OCI-M2 (cell line): ENCODE data around the gene SLCO3A1.

Source experiments
- DNase-seq: peaks from one replicate; lab custom pipeline; 2025; ENCODE audit not compliant: unreplicated experiment; lab: John Stamatoyannopoulos, UW

Gene SLCO3A1

GRCh38 chr15:91881569-91882297, 28.2 kb downstream of the SLCO3A1 start:
- DNase-seq: no peak

DNA sequence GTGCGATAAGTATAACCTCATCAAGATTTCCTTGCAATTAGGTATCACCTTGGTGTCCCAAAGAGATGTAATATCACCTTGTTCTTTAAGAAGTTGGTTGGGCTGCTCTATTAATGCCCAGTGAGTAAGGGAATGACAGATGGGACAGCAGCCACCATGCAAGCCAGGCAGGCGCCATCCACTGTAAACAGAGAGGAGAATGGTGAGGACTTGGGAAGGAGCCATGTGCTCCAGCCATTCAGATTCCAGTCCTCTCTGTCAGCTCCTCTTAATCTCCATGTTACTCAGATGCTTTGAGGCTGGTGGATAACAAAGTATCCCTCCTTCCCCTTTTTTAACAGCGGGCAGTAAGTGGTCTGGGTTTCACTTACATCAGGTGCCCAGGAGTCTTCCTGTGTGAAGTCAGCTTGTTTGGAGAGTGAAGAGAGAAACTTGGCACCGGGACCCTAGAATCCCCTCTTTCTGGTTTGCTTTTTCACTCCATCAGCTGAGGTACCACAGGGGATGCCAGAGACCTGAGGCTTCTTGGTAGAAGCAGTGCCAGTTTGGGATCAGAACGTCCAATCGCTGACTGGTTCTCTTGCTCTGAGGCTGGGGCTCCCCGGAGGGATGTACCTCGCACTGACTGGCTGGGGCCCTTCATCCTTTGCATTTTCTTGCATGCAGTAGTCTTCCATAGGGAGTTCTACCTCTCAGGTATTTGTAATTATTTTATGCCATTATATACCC, 29.5 kb downstream of the SLCO3A1 start:
- DNase-seq: no peak

DNA sequence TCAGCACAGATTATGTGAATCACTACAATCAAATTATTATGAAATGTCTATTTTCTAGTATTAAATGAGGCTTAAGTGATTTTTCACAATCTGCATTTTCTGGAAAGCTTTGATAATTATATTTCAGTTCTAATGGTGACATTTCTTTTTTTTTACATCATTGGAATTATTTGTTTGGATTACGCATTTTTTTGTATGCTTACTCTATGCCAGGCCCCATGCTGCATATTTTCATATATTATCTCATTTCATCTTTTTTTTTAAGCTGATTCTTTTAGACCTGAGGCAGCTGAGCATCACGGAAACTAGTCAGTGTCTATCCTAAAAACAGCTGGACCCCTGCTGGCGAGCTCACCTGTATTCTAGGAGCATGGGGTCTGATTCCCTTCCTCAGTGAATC, 31.1 kb downstream of the SLCO3A1 start:
- DNase-seq: no peak

GRCh38 chr15:91885054-91885453, 31.5 kb downstream of the SLCO3A1 start:
- no peak for DNase-seq

- no peak for DNase-seq
These were observed 32.3 kb downstream of the SLCO3A1 start for GRCh38 chr15:91885714-91886270.

- DNase-seq: no peak
These were observed 33.4 kb downstream of the SLCO3A1 start for GRCh38 chr15:91886878-91887277.

DNA sequence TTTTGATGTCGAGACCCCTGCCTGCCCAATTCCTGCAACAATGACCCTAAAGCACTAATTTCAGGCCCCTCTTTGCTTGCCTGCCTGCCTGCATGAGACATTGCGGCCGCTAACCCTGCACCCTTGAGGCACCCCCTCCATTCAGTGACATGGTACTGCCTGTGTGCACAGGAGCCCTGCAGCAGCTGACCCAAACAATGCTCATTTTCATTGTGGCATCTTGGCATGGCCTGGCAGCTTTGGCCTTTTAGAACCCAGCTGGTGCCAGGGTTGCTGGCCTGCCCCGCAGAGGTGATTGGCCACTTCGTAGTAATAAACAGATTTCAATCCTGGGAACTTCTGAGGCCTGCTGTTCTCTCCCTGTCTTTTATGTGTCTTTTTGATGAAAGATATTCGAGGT, 33.8 kb downstream of the SLCO3A1 start:
- DNase-seq: no peak

GRCh38 chr15:91887921-91888373, 34.4 kb downstream of the SLCO3A1 start:
- DNase-seq: no peak

DNA sequence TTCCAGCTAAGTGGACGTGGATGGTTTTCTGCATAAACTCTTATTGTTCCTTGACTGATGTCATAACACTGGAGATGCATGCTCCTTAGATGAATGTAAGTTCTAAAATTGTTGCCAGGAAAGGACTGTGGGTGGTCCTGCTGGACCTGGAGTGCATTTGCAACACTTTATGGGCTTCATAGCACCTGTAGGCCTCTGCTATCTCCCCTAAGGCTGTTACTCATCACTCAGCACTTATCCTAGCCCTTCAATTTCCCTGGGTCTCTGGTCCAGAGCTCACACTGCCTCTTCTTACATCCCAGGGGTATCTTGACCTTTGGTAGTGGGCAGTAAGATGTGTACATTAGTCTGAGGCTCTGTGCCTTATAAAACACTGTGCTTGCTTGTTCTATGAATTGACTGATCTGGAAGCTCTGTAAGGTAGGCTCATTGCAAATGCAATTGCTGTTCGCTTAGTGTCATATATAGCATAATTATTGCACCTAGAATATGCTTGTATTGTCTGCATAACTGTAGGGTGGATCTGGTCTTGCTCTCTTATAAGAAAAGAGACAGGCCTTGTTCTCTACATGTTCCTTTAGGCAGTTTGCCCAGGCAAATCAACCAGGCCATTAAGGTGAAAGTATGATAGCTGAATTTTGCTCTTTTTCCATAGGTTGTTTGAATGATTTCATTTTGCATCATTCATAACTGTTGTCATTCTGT, 35.8 kb downstream of the SLCO3A1 start:
- no peak for DNase-seq

- no peak for DNase-seq
These were observed 37.1 kb downstream of the SLCO3A1 start for GRCh38 chr15:91890614-91891013.

DNA sequence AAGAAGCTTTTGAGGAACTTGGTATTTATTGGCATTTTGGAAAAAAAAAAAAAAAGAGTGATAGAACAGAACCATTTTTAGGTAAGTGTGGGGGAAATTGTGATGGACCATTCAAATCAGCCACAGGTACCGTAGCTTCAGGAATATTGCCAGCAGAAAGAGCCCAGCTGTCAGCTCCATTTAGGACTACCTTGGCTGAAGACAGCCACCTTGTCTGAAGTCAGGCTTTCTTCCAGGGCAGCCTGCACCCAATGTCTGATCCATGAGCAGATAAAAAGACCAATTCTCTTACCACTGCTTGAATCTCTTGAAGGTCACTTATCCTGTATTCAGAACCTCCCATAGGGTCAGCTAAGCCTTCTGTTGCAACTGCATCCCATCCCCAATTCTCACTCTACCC, 37.6 kb downstream of the SLCO3A1 start:
- no peak for DNase-seq

- DNase-seq: no peak
These were observed 38.4 kb downstream of the SLCO3A1 start for GRCh38 chr15:91891788-91892345.

- no peak for DNase-seq
These were observed 38.9 kb downstream of the SLCO3A1 start for GRCh38 chr15:91892436-91892835.

DNA sequence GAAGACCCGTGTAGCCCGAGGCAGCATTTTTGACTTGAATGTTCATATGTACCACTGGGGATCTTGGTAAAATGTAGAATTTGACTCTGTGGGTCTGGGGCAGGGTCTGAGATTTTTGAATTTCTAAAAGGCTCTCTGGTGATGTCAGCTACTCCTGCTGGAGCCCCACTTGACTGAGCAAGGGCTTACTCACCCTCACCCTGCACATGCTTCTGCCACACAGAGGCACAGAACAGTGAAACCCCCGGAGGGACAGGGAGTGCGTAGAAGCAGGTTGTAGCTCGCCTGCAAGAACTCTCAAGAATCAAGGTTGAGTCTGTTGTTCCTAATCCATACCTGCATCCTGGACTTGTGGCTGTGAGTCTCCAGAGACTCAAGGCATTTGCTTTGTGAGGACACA, 41.1 kb downstream of the SLCO3A1 start:
- no peak for DNase-seq

DNA sequence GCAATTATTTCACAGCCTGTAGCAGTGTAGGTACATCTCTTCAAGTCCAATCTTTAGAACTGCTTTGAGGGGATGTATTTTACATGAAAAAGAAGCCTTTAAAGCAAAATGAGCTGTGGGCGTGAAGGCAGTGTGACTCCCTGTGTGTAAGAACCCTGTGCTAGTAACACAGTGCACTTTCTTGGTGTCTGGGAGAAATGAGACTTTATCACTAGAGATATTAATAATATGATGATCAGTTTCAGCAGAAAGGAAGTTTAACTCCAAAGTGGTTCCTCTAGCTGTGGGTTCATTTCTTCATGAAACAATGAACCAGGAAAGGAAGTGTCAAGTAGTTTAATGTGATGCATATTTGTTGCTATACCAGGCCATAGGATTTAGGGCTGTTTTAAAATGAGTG, 41.5 kb downstream of the SLCO3A1 start:
- DNase-seq: no peak

DNA sequence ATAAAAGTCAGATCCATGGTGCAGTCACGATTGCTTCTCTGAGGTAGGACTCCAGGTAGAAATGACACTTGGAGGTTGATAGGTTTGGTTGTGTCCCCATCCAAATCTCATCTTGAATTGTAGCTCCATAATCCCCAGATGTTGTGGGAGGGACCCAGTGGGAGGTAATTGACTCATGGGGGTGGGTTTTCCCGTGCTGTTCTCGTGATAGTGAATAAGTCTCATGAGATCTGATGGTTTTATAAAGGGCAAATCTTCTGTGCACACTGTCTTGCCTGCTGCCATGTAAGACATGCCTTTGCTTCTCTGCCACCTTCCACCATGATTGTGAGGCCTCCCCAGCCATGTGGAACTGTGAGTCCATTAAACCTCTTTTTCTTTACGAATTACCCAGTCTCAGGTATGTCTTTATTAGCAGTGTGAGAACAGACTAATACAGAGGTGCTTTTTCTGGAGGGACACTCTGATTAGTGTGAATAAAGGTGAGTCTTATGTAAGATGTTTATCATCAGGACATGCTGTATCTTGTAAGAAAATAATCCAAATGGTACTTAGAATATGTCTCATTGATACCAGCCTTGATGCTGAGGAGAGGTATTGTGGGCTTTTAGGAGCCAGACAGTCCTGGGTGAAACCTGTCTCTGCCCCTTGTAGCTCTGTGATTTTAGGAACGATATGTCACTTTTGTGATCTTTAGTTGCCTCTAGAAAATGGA, 43.0 kb downstream of the SLCO3A1 start:
- DNase-seq: no peak

- no peak for DNase-seq
These were observed 44.3 kb downstream of the SLCO3A1 start for GRCh38 chr15:91897585-91898372.

- DNase-seq: no peak
These were observed 45.3 kb downstream of the SLCO3A1 start for GRCh38 chr15:91898843-91899242.

DNA sequence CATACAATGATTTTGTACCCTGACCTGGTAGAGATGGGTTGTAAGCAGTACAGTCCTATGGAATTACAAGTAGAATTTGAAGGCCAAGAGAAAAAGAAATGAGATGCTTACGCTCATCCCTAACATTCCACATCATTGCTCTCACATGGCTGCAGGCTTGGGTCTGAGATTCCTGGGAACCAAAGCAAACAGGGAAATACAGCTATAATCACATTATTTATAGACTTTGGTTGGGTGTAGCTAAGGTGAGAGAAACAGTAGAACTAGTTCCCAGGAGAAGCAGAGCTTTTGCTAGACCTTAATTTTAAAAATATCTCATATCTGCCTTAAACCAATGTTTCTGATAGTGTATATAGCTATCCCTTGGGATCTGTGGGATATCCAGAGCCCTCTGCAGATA, 51.4 kb downstream of the SLCO3A1 start:
- no peak for DNase-seq

DNA sequence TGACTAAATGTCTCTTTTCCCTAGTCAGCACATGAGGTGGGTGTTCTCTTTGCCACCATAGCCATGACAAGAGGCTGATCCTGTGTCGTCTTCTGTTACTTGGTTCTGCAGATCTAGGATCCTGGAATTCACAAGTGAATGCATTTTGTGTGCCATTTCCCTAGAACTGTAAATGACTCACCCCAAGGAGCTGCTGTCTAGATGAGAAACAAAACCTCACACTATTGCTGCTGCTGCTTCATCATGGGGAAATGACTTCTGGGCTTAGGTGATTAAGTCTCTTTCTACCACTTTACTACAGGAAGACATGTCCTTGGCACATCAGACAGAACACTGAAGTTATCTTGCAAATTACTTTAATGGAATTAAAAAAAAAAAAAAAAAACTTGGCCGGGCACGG, 54.9 kb downstream of the SLCO3A1 start:
- no peak for DNase-seq
